ENCODE results near the gene CTAG1B.
"Not testable (repeated sequence)": the region's sequence is repeated elsewhere in the genome, so short reads cannot be mapped to it uniquely, and the experiment has no call there.

Gene CTAG1B

GRCh38 chrX:154620767-154621414 lies 1.8 kb upstream of the CTAG1B start:
- DNase-seq (ENCODE audit: low read depth in 2 of 2): not testable (repeated sequence)

- not testable (repeated sequence) for DNase-seq (ENCODE audit: low read depth in 2 of 2)
Measured at GRCh38 chrX:154613586-154613985, 5.5 kb downstream of the CTAG1B start.

- DNase-seq (ENCODE audit: low read depth in 2 of 2): not testable (repeated sequence)
Measured at GRCh38 chrX:154611146-154611545, 7.9 kb downstream of the CTAG1B start.

DNA sequence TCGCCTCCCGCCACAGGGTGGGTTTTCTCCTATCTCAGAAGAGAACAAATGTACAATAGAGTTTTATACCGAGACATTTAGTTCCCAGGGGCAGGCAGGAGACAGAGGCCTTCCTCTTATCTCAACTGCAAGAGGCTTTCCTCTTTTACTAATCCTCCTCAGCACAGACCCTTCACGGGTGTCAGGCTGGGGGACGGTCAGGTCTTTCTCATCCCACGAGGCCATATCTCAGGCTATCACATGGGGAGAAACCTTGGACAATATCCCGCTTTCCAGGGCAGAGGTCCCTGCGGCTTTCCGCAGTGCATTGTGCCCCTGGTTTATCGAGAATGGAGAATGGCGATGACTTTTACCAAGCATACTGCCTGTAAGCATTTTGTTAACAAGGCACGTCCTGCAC lies 10.3 kb downstream of the CTAG1B start:
- DNase-seq (ENCODE audit: low read depth in 2 of 2): not testable (repeated sequence)

GRCh38 chrX:154607976-154608375 lies 11.1 kb downstream of the CTAG1B start:
- not testable (repeated sequence) for DNase-seq (ENCODE audit: low read depth in 2 of 2)

- no peak for DNase-seq (ENCODE audit: low read depth in 2 of 2)
Measured at GRCh38 chrX:154607370-154607769, 11.7 kb downstream of the CTAG1B start.

DNA sequence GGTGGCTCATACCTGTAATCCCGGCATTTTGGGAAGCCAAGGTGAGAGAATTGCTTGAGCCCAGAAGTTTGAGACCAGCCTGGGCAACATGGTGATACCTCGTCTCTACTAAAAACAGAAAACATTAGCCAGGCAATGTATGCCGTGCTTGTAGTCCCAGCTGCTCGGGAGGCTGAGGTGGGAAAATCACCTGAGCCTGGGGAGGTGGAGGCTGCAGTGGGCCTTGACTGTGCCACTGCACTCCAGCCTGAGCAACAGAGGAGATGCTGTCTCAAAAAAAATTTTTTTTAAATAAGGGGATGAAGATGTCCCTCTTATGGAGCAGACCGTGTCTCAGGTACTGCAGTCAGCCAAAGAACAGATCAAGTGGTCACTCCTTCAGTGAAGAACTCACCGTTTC lies 13.5 kb downstream of the CTAG1B start:
- no peak for DNase-seq (ENCODE audit: low read depth in 2 of 2)

DNA sequence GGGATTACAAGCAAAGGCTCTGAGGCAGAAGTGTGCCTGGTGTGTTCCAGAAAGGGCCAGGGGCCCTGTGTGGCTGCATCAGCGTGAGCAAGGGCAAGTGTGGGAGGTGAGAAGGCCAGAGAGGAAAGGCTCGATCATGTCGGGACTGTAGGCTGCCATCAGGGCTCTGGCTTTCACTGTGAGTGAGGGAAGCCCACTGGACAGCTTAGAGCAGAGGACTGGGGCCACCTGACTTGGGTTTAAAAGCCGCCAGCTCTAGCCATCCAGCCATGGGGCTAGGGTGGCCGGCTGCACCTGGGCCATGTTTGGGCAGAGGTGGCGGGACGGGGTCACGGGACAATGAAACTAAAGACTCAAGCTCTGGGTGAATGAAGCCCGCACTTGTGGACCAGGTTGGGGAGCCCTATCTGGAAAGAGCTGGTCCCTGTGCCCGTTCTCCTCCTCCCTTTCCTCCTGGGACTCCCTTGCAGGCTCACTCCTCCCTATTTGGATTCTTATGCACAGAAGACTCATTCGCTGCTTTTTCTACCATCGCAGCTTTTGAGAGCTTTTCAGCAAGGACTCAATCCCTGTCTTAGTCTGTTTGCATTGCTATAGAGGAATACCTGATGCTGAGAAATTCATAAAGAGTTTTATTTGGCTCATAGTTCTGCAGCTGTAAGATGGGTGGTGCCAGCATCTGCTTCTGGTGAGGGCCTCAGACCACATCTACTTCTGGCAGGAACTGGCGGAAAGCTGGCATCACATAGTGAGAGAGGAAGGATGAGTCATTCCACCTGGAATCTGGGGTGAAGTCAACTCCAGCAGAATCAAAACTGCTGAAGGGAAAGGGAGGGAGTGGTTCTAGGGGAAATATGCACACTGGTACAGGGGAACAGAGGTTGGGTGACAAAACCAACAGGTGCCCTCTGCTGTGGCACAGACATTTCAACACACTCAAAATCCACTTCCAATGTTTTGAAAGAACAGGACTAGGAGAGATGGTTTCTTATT lies 15.3 kb downstream of the CTAG1B start:
- DNase-seq (ENCODE audit: low read depth in 2 of 2): no peak

DNA sequence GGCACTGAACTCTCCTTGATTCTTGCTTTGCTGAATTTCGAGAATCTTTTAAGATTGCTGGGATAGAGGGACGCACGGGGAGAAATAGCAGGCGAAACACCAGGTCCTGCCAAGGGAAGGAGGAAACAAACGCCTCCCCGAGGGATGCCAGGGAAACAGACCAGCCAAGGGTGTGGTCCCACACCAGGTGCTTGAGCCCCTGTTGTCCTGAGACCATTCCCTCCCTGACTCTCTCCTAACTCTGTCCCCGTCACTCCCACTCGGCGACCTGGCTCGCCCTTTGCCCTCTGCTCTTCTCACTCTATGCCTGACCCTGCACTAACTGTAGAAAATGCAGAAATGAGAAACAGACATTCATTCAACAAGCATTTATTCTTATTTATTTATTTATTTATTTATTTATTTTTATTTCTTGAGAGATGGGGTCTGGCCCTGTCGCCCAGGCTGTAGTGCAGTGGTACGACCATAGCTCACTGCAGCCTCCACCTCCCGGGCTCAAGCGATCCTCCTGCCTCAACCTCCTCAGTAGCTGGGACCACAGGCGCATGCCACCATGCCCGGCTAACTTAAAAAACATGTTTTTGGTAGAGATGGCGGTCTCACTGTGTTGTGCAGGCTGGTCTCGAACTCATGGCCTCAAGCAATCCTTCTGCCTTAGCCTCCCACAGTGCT lies 16.2 kb downstream of the CTAG1B start:
- no peak for DNase-seq (ENCODE audit: low read depth in 2 of 2)

DNA sequence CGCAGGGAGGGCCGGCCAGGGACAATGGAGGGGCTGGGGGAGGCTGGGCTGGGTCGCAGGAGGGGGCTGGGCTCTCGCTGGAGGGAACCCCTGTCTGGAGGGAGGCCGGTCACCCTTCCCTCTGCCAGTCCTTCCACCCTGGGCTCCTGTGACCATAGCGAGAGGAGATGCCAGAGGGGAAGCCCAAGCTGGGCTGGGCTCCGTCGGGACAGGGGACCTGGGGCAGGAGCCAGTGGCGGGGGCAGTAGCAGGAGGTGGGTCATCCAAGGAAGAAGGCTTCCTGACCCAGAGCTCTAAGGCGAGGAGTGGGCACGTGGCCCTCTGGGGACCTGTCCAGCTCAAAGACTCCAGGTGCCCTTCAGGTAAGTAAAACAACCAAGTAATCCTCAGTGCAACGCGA lies 16.9 kb downstream of the CTAG1B start:
- DNase-seq (ENCODE audit: low read depth in 2 of 2): no peak

- no peak for DNase-seq (ENCODE audit: low read depth in 2 of 2)
Measured at GRCh38 chrX:154600759-154601374, 18.2 kb downstream of the CTAG1B start.

GRCh38 chrX:154599531-154599930 lies 19.6 kb downstream of the CTAG1B start:
- DNase-seq (ENCODE audit: low read depth in 2 of 2): no peak

DNA sequence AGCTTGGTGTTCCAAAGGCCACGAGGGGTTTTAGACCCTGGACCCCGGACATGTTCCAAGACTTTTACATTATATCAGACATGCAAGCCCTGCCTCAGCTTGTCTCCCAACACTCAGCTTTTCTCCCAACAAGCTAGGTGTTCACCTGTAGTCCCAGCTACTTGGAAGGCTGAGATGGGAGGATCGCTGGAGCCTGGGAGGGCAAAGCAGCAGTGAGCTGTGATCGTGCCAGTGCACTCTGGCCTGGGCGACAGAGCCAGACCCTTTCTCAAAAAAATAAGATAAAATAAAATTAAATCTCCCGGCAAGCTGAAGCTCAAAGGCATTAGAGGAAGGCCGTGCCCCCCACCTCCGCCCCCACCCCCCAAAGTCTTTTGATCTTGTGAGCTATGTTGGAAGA lies 20.4 kb downstream of the CTAG1B start:
- DNase-seq (ENCODE audit: low read depth in 2 of 2): no peak

DNA sequence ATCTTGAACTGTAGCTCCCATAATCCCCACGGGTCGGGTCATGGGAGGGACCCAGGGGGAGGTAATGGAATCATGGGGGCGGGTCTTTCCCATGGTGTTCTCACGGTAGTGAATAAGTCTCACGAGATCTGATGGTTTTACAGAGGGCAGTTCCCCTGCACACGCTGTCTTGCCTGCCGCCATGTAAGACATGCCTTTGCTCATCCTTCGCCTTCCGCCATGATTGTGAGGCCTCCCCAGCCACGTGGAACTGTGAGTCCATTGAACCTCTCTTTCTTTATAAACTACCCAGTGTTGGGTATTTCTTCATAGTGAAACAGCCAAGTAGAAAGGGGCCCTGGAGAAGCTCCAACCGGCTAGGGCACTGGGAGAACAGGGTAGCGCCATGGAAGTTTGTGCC lies 21.9 kb downstream of the CTAG1B start:
- DNase-seq (ENCODE audit: low read depth in 2 of 2): no peak

DNA sequence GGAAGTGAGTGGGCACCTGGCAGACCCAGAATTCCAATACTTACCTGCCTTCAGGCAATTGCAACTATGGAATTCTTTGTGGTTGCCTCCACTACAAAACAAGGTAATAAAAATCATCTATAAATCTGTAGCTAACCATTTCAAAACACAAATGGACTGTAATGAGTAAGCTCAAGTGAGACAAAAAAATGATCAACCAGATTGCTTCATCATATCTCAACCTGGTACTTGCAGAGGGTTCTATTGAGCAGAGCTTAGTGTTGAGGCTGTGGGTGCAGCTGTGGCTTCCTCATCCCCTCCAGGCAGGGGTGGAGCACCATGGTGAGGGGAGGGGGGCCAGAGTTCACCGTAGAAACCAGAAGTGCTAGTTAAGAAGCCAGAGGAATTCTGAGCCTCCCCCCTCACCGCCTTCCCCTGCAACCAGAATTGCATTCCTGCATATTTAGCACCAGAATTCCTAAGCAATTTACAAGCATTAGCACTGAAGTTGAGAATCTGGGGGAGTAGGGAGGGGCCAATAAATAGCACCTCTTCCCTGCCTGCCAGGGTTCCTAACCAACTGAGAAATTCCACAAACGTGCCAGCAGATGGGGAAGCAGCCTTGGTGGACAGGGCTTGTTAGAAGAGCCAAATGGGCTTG lies 22.7 kb downstream of the CTAG1B start:
- no peak for DNase-seq (ENCODE audit: low read depth in 2 of 2)

DNA sequence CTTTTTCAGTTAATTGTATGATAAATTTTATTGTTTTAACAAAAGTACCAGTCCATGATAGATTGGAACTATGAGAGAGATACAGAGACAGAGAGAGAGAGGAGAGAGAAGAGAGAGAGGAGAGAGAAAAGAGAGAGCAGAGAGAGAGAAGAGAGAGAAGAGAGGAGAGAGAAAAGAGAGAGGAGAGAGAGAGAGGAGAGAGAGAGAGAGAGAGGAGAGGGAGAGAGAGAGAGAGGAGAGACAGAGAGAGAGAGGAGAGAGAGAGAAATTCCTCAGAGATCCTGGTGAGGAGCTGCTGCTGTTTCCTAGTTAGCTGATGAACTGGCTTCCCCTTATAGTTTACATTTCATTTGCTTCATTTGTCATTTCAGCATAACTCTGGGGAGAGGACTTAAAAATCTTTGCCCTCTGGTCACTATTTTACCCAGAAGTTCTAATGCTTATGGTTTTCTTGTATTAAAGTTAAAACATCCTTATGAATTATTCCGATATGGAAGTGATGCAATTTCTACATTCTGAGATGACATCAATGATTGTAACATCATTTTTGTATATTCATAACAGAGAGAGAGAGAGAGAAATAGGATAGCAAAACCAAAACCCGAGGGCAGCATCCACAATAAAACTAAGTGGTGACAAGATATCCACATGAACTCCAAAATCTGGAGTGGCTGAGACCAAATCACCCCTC lies 23.4 kb downstream of the CTAG1B start:
- DNase-seq (ENCODE audit: low read depth in 2 of 2): no peak

GRCh38 chrX:154594491-154594890 lies 24.6 kb downstream of the CTAG1B start:
- DNase-seq (ENCODE audit: low read depth in 2 of 2): no peak

- DNase-seq (ENCODE audit: low read depth in 2 of 2): no peak
Measured at GRCh38 chrX:154593201-154593600, 25.9 kb downstream of the CTAG1B start.

DNA sequence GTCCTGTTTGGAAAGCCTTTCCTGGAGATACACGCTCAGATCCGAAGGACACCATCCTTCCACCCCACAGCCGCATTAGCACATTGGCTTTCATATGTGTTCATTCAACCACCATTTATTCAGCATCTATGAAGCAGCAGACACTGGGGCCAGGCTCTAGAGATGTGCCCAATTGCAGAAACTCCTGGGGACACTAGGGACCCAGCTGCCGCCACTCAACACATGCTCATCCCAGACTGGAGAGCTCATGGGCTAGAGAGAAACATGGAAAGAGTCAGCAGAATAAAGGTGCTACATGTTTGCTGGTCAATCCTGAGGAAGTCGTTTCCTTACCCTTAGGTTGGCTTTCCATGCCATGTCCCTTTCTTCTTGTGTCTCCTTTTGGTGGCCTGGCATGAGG lies 26.6 kb downstream of the CTAG1B start:
- no peak for DNase-seq (ENCODE audit: low read depth in 2 of 2)

DNA sequence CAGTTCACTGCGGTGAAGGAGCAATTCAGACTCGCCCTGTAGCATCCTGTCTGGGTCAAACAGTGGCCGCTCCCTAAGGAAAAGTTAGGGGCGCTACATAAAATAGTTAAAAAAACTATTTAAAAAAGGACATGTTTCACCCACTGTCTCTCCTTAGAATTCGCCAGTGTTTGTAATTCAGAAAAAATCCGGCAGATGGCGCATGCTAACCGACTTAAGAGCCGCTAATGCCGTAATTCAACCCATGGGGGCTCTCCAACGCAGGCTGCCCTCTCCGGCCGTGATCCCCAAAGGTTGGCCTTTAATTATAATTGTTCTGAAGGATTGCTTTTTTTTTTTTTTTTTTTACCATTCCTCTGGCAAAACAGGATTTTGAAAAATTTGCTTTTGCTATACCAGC lies 28.7 kb downstream of the CTAG1B start:
- DNase-seq (ENCODE audit: low read depth in 2 of 2): not testable (repeated sequence)

Measured in stimulated activated CD8-positive, alpha-beta memory T cell treated with anti-CD3 and anti-CD28 coated beads, Interleukin-15, amount 100 ng/mL, for 48 hours (primary cell).